SU-DHL-6 (cell line): ENCODE results near the gene GPR68.

Source experiments
- CTCF ChIP-seq: fragments of 200-600 bp; sonication (generic); IDR thresholded peaks from one replicate; pipeline ENCODE4 v1.5.1; 2017; ENCODE audit warnings: antibody characterized with exemption, mild to moderate bottlenecking, low read length, moderate library complexity; ENCODE audit not compliant: insufficient read depth, poor library complexity, severe bottlenecking
- EZH2phosphoT487 ChIP-seq: fragments of 200-600 bp; sonication (generic), shearing (Covaris generic); conservative IDR thresholded peaks from 2 replicates; pipeline ENCODE4 v1.6.1; 2018; ENCODE audit warnings: mild to moderate bottlenecking, antibody characterized with exemption, low read length, moderate library complexity, mixed read lengths

- TF ChIP-seq CTCF (no peak), EZH2phosphoT487 (no peak)
Measured at GRCh38 chr14:91187271-91187670, 57.2 kb downstream of the GPR68 start.
